Stimulated activated naive CD4-positive, alpha-beta T cell treated with Interleukin-2 at 50 U/mL for 16 hours (primary cell): ENCODE data around the gene OR1L6.

Experiments used
- DNase-seq: peaks from one replicate; lab custom pipeline; 2025; lab: John Stamatoyannopoulos, UW

The OR1L6 gene

GRCh38 chr9:122742003-122742402, at the start of gene OR1L6:
OR1L6 (plus strand) TSS chr9:122742303; CDS start chr9:122749848, 7,545 bp downstream.
- DNase-seq = no peak

DNA sequence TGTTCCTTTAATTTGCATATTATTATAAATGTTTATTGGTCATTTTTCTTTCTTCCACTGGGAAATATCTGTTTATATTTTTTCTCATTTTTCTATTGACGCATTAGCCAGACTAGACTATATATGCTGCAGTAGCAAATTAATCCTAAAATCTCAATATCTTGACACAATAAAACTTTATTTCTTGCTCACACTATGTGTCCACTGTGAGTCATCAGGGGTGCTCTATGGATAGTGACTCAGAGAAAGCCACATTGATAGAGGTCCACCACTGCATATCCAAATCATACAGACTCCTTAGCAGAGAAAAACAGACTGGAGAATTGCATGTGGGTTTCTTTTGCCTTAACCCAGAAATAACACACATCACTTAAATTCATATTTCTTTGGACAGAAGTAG, 46.4 kb upstream of the OR1L6 start:
- DNase-seq = no peak

- no peak for DNase-seq
Measured at GRCh38 chr9:122718038-122718437, 24.1 kb upstream of the OR1L6 start.

GRCh38 chr9:122719218-122719617, 22.9 kb upstream of the OR1L6 start:
- DNase-seq = no peak

DNA sequence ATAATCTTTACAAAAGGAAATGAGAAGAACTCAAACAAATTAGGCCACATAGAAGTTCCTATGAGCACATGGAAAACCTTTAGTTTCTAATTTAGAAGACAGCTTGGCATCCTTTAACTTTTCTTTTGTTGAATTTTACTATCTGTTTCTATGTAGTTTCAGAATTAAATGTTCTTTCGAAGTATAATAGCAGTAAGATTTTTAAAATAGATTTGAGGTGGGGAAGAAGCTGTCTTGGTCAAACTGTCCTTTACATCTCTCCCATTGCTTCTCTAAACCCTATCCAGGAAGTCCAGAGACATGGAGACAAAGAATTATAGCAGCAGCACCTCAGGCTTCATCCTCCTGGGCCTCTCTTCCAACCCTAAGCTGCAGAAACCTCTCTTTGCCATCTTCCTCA, 18.4 kb upstream of the OR1L6 start, which contains the start of gene OR1L4:
Gene OR1L4, plus strand, starts transcription at position 301 of the 400 bp plus-strand sequence. Its CDS starts 0 bp downstream, at position 301.
- DNase-seq = no peak

- no peak for DNase-seq
Measured at GRCh38 chr9:122754825-122755224, 12.7 kb downstream of the OR1L6 start.

DNA sequence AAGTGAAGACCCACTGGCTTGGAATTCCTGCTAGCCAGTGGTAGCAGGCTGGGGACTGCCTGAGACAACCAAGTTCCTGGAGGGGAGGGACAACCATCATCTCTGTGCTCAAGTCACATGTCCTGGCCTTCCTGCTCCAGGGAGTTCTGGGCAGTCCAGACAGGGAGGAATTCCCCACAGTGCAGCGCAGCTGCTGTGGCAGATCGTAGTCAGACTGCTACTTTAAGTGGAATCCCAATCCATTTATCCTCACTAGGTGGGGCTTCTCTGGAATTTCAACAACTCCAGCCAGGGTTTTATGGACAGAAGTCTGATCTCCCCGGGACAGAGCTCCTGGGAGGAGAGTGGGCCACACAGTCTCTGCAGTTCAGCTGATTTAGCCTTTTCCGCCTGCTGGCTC, 25.7 kb downstream of the OR1L6 start:
- DNase-seq = no peak

GRCh38 chr9:122777052-122777451, 34.9 kb downstream of the OR1L6 start:
- no peak for DNase-seq

GRCh38 chr9:122777935-122778627, 36.0 kb downstream of the OR1L6 start:
- no peak for DNase-seq

DNA sequence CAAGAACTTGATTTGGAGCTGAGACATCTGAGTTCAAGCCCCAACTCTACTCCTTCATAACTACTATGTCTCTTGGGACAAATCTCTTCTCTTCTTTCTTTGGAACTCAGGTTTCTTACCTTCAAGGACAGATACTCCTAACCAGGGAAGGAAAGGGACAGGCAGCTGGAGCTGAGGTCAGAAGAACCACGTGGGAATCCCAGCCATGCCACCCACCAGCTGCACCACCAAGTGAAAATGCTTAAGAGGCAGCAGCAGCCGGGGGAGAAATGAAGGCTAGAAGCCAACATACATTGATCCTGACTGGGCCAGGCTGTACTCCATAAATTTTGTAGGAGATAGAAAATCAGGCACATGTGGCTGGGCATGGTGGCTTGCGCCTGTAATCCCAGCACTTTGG, 37.1 kb downstream of the OR1L6 start:
- no peak for DNase-seq

DNA sequence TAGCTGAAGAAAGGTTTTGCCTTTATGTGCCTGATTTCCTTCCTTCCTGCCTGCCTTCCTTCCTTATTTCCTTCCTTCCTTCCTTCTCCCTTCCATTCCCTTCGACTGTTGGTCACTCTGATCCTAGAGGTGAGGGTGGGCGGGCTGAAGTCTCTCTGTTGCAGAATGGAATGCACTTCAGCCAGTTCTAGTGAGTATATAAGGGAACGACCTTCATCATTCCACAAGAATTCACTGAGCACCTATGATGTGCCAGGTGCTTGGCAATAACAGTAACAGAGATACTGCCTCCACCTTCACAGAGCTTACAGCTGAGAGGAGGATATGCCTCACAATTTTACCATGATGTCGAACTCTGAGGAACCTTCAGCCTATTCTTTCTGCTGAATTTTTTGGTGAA, 37.9 kb downstream of the OR1L6 start:
- DNase-seq = no peak

DNA sequence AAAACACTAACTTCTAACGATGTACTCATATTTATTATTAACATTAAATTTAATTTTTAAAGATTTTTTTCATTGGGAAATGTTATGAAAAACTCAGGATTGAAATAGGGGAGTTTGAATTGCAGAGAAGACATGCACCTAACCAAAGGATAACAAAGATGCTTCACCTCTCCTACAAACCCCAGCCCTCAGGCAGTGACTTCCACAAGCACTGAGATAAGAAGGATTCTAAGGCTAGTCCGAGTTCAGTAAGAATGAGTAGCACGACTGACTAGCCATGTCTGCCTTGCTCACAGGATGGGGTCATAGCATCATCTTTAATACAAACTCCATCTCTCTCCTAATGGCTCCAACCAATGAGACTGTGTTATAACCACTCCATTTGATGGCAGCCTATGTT, 39.6 kb downstream of the OR1L6 start:
- DNase-seq = no peak

GRCh38 chr9:122785269-122785668, 43.2 kb downstream of the OR1L6 start:
- no peak for DNase-seq

DNA sequence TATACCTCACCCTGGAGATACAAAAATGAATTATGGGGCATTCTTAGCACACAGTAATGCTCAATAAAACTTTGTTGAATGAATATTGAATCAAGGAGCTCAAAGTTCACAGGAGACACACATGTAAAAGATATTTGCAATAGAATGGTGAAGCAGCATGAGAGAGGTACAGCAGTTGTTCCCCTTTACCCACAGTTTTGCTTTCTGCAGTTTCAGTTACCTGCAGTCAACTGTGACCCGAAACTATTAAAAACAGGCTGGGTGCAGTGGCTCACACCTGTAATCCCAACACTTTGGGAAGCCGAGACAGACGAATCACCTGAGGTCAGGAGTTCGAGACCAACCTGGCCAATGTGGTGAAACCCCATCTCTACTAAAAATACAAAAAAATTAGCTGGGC, 44.2 kb downstream of the OR1L6 start:
- DNase-seq = no peak

DNA sequence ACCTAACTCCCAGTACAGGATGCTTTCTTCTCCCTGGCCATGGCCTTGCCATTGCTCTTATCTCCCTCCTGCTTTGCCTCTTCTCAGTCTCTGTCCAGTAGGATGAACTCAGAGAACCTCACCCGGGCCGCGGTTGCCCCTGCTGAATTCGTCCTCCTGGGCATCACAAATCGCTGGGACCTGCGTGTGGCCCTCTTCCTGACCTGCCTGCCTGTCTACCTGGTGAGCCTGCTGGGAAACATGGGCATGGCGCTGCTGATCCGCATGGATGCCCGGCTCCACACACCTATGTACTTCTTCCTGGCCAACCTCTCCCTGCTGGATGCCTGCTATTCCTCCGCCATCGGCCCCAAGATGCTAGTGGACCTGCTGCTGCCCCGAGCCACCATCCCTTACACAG, 46.7 kb downstream of the OR1L6 start, which contains the start of gene OR5C1:
Gene OR5C1, plus strand, starts transcription at position 103 of the 400 bp plus-strand sequence. Its CDS starts 0 bp downstream, at position 103.
- no peak for DNase-seq

- DNase-seq = no peak
Measured at GRCh38 chr9:122789256-122790046, 47.3 kb downstream of the OR1L6 start.

- DNase-seq = no peak
Measured at GRCh38 chr9:122791872-122792669, 50.0 kb downstream of the OR1L6 start.

GRCh38 chr9:122797316-122798063, 55.4 kb downstream of the OR1L6 start:
- DNase-seq = no peak
